BE2C (cell line): Measurements from ENCODE around the gene PGAM2.

ENCODE experiments used
- DNase-seq: peaks from one replicate; pipeline ENCODE4 v3.0.0-alpha.2; 2020
- H3K27me3 ChIP-seq: fragments of 250-450 bp; sonication (Bioruptor Pico); 2 replicates; pipeline ENCODE4 v1.5.1; 2020; ENCODE audit warnings: mild to moderate bottlenecking
- H3K36me3 ChIP-seq: fragments of 250-450 bp; sonication (Bioruptor Pico); 2 replicates; pipeline ENCODE4 v1.5.1; 2020; ENCODE audit warnings: mild to moderate bottlenecking
- H3K4me1 ChIP-seq: fragments of 250-450 bp; sonication (Bioruptor Pico); 2 replicates; pipeline ENCODE4 v1.5.1; 2020
- H3K4me3 ChIP-seq: 2 replicates; pipeline ENCODE4 v1.5.1; 2011; ENCODE audit warnings: low read depth, low read length
- H3K9me3 ChIP-seq: fragments of 250-450 bp; sonication (Bioruptor Pico); 2 replicates; pipeline ENCODE4 v1.5.1; 2020
- TF ChIP-seq, protein P1 (sequence below): IDR thresholded peaks from 2 replicates; pipeline ENCODE4 v1.5.1; 2012; ENCODE audit warnings: mild to moderate bottlenecking, low read depth, low read length

Gene PGAM2

GRCh38 chr7:44111761-44112160 lies 46.4 kb upstream of the PGAM2 start:
- Histone ChIP-seq H3K4me3 (no peak overlapping the region), H3K9me3 (no peaks in the 10 kb centered on the region), H3K36me3 (peaks cover 20% of the 10 kb centered on the region), H3K4me1 (no peaks in the 10 kb centered on the region), H3K27me3 (no peaks in the 10 kb centered on the region)
- no peak for DNase-seq
- TF ChIP-seq, protein P1, sequence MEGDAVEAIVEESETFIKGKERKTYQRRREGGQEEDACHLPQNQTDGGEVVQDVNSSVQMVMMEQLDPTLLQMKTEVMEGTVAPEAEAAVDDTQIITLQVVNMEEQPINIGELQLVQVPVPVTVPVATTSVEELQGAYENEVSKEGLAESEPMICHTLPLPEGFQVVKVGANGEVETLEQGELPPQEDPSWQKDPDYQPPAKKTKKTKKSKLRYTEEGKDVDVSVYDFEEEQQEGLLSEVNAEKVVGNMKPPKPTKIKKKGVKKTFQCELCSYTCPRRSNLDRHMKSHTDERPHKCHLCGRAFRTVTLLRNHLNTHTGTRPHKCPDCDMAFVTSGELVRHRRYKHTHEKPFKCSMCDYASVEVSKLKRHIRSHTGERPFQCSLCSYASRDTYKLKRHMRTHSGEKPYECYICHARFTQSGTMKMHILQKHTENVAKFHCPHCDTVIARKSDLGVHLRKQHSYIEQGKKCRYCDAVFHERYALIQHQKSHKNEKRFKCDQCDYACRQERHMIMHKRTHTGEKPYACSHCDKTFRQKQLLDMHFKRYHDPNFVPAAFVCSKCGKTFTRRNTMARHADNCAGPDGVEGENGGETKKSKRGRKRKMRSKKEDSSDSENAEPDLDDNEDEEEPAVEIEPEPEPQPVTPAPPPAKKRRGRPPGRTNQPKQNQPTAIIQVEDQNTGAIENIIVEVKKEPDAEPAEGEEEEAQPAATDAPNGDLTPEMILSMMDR, result no peak

DNA sequence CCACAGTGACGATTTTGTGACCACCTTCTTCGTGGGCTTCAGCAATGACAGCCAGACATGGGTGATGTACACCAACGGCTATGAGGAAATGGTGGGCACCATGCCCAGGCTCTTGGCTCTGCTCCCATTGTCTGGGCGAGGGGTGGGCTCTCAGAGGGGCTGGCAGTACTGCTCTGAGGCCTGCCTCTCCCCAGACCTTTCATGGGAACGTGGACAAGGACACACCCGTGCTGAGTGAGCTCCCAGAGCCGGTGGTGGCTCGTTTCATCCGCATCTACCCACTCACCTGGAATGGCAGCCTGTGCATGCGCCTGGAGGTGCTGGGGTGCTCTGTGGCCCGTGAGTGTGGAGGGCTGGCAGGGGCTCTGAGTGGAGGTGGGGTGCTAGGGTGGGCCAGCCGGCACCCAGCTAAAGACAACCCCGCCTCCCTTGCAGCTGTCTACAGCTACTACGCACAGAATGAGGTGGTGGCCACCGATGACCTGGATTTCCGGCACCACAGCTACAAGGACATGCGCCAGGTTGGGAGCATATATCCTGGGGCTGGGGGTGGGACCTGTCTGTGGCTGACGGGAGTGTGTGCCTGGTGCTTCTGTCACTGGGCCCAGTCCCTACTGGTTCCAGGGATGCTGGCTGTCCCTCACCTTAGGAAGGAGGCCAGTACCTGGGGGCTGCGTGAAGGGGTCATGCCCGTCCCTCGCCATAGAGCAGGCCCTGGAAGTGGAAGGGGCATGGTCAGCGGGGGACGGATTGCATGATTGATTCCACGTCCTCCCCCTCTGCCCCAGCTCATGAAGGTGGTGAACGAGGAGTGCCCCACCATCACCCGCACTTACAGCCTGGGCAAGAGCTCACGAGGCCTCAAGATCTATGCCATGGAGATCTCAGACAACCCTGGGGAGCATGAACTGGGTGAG lies 45.6 kb upstream of the PGAM2 start:
- Histone ChIP-seq H3K36me3 (peaks cover 20% of the 10 kb centered on the region), H3K27me3 (no peaks in the 10 kb centered on the region), H3K4me1 (no peaks in the 10 kb centered on the region), H3K9me3 (no peaks in the 10 kb centered on the region), H3K4me3 (no peak overlapping the region)
- DNase-seq, result no peak
- TF ChIP-seq, protein P1, result no peak

DNA sequence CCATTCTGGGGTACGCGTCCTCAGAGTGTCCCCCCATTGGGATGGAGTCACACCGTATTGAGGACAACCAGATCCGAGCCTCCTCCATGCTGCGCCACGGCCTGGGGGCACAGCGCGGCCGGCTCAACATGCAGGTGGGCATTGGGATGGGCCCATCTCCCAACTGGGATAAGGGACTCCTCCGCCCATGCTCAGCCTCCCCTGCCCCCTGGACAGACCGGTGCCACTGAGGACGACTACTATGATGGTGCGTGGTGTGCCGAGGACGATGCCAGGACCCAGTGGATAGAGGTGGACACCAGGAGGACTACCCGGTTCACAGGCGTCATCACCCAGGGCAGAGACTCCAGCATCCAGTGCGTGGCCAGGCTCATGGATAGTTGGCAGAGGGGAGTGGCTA lies 44.6 kb upstream of the PGAM2 start:
- no peaks in the 10 kb centered on the region for H3K27me3 ChIP-seq
- no peaks in the 10 kb centered on the region for H3K4me1 ChIP-seq
- no peak overlapping the region for H3K4me3 ChIP-seq
- H3K36me3 ChIP-seq, result peaks cover 13% of the 10 kb centered on the region
- TF ChIP-seq, protein P1, result no peak
- H3K9me3 ChIP-seq, result no peaks in the 10 kb centered on the region
- no peak for DNase-seq

- Histone ChIP-seq H3K4me3 (no peak overlapping the region), H3K36me3 (peaks cover 3% of the 10 kb centered on the region)
These were observed 43.7 kb upstream of the PGAM2 start for GRCh38 chr7:44108768-44109750.

GRCh38 chr7:44107961-44108767 lies 42.8 kb upstream of the PGAM2 start:
- DNase-seq, result no peak
- H3K4me1 ChIP-seq, result no peaks in the 10 kb centered on the region
- no peaks in the 10 kb centered on the region for H3K36me3 ChIP-seq
- TF ChIP-seq, protein P1, result no peak
- no peaks in the 10 kb centered on the region; the same call in 1 of the 2 replicates for H3K27me3 ChIP-seq
- H3K9me3 ChIP-seq, result no peaks in the 10 kb centered on the region
- H3K4me3 ChIP-seq, result no peak overlapping the region

More at GRCh38 chr7:44108768-44109750, 43.7 kb upstream of the PGAM2 start:
- no peak for DNase-seq
- no peaks in the 10 kb centered on the region for H3K9me3 ChIP-seq
- no peaks in the 10 kb centered on the region for H3K27me3 ChIP-seq
- TF ChIP-seq, protein P1, result peak; percentile 12; the same call in 1 of the 2 replicates
- H3K4me1 ChIP-seq, result no peaks in the 10 kb centered on the region
